Adrenal gland (tissue), 5 donors: ENCODE data around the gene MRPL34.

Experiments
- CTCF ChIP-seq, 6 experiments: fragments of 450-650 bp in 4 of 6; fragments of 200-600 bp in 2 of 6; sonication (generic) in 1 of 6; IDR thresholded peaks; 1 replicate in 5 of 6; 2 replicates in 1 of 6; pipeline versions ENCODE4 v1.5.1 to v1.8.0; 2016 to 2021; ENCODE audit warnings: antibody characterized with exemption in 6 of 6, mild to moderate bottlenecking in 2 of 6, moderate library complexity in 1 of 6
- POLR2A ChIP-seq, 2 donors: fragments of 450-650 bp; IDR thresholded peaks; one replicate each; pipeline ENCODE4 v1.6.1; 2017; ENCODE audit warnings: antibody characterized with exemption in 2 of 2, mild to moderate bottlenecking in 2 of 2, moderate library complexity in 1 of 2
- donor health status: DM: no; HTN: no; CAD: no.

- no peak for TF ChIP-seq CTCF (IDR thresholded peaks at IDR 0.05)
- no peak for TF ChIP-seq POLR2A (IDR thresholded peaks at IDR 0.05)
These were observed 8.4 kb downstream of the MRPL34 start for GRCh38 chr19:17314007-17314593.
